DMS114 treated with DMSO at 0.1 percent for 48 hours (cell line): ENCODE measurements around the gene HMGXB3.

Experiments used
- DNase-seq: peaks from one replicate; lab custom pipeline; 2025; ENCODE audit not compliant: unreplicated experiment; lab: John Stamatoyannopoulos, UW

Gene HMGXB3

GRCh38 chr5:150066436-150066835 lies 65.9 kb downstream of the HMGXB3 start:
- no peak for DNase-seq

DNA sequence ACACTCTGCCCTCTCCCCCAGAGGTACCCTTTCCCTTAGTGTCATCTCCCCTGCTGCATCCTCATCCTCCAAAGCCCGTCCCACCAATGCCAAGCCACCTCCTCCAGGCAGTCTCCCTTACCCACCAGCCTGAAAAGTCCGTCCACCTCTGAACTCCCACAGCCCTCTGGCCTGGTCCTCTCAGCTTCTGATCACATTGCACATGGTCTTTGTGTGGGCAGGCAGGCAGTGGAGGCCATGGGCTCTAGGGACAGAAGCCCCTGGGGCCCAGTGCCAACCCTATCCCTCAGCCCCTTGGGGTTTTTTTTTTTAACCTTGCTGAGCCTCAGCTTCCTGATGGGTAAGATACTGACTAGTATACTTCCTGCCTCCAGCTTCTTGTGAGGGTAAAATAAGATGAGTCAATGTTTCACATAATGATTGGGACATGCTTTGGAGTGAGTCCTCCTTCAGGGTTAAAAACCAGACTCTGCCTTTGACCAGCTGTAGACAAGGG lies 66.4 kb downstream of the HMGXB3 start:
- DNase-seq, result no peak

DNA sequence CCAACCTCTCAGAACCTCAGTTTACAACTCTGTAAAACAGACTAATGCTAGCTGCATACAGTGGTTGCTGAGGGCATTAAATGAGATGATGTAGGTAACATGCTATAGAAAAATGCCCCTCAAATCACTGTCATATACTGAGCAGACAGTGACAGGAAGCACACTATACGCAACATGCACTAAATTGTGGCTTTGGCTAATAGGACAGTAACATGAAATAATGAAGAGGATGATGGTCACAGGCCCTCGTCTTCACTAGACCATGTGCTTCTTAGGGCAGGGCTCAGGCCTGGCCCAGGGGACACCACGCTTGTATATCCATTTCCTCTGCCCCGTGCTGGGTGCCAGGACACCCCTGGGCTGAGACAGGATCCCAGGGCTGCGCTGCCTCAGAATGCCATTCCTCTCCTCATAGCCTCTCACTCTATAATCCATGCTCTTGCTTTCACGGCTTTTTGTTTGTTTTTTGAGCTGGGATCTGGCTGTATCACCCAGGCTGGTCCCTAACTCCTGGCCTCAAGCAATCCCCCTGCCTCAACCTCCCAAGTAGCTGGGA lies 66.9 kb downstream of the HMGXB3 start:
- no peak for DNase-seq

DNA sequence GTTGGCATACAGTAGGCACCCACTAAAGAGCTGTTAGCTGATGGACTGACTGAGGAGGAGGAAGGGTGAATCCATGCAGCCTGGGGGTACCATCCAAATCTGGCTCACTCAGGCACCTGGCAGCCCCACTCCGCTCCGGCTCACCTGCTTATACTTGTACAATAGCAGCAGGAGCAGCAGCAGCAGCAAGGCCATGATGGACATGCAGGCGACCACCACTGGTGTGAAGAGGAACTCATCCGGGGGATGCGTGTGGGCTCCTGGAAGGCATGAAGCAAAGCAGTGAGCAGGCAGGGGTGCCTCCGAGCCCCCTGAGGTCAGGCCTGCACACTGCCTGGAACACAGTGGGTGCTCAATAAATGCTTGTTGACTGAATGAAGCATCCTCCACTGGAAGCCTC lies 67.5 kb downstream of the HMGXB3 start:
- DNase-seq, result no peak

- no peak for DNase-seq
Observed at GRCh38 chr5:150068472-150068871, 67.9 kb downstream of the HMGXB3 start.

DNA sequence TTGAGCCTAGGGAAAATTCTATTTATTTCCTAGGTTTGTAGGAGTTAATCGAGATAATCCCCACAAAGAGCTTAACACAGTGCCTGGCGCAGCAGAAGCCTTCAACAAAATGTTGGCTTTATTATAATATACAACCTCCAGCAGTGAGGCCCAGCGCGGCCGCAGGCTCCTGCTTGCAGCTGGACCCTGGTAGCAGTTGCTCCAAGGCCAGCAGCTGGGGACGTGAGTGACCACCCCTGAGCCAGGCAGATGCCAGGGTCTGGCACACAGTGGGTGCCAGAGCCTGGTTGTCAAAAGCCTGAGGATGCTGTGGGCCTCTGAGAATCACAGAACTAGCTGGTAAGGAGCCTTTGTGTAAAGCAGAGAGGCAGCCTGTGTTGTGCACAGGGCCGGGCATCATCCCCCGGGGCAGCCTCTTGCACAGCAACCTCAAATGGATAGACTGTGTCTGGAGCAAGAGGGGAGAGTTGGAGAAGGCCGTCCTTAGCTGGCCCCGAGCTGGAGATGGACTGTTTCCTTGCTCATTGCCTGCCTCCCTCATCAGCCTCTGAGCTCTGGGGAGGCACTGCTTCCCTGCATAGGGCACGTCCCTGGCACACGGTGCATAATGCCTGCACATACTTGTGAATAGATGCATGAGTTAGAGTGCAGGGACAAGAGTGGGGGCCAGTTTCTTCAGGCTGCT lies 68.6 kb downstream of the HMGXB3 start:
- no peak for DNase-seq

GRCh38 chr5:150069672-150070627 lies 69.4 kb downstream of the HMGXB3 start:
- DNase-seq, result no peak

- no peak for DNase-seq
Observed at GRCh38 chr5:150070821-150071220, 70.3 kb downstream of the HMGXB3 start.

DNA sequence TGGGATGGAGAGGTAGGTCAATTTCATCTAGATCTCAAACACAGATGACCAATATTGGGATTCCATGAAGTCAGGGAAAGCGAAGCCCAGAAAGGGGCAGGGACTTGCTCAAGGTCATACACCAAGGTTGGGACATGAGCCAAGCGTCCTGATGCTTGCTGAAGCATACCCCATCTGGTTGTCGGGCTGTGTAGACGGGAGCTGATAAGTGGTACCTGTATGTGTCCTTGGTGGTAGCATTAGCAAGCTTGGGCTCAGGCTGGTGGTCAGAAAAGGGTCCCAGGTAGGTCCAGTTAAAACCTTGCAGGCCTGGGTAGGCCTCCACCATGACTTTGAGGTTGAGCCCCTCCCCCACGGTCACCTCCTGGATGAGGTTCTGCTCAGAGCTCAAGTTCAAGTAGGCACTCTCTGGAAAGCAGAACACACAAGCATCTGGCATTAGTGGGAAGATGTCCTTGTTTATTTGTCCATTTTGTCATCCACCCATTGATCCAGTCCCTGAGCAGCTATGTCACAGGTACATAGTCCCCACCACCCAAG lies 72.6 kb downstream of the HMGXB3 start:
- no peak for DNase-seq

- DNase-seq, result no peak
Observed at GRCh38 chr5:150073677-150074076, 73.1 kb downstream of the HMGXB3 start.

GRCh38 chr5:150075233-150075632 lies 74.7 kb downstream of the HMGXB3 start:
- DNase-seq, result no peak

DNA sequence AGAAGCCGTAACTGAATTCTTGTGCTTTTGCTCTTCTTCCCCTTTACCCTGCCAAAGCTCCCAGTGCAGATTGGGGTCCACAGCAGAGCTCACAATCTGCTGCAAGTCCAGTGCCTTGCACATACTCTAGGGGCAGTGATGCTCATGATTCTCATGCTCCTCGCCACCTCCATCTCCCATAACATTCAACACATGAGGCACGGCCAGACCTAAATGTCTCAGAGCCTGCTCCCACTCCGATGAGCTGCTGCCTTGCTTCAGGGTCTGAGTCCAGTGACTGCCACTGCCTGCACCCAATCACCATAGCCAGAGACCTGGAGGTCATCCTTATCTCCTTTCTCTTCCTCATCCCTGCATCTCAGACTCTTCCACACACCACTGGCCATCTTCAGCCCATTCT lies 75.3 kb downstream of the HMGXB3 start:
- no peak for DNase-seq

- no peak for DNase-seq
Observed at GRCh38 chr5:150077060-150077459, 76.5 kb downstream of the HMGXB3 start.

- no peak for DNase-seq
Observed at GRCh38 chr5:150077996-150078801, 77.7 kb downstream of the HMGXB3 start.

DNA sequence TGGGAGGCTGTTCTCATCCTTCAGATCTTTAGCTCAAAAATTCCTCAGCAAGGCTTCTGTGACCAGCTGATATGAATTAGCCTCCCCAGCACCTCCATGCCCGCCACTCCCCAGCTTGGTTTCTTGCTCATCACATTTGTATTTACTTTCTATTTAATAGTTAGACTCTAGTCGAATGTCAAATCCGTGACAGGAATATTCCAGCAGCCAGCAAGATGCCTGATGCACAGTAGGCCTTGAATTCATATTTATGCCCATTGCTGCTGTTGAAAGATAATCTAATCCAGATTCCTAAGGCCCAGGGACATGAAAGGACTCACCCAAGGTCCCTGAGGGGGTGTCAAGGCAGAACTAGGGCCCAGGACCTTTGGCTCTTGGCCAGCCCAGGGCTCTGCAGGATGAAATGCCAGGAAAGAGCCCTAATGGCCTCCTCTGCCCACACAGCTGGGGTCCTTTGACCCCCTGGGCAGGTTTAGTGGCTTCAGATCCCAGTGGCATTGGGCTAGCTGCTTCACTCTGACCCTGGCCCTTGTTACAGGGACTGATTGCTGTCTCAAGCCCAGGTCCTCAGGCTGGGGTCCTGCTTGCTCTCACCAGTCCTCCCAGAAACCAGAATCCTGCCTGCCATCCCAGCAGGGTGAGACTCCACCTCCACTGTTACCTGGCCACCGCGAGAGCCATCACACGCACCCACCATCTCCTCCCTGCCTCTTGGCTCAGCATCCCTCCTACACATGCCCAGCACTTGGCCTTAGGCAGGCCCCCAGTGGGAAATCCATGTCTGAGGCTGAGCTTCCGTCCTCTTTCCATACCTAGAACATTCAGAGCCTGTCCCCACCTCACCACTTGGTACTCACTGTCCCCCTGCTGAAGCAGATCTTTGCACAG lies 78.5 kb downstream of the HMGXB3 start:
- DNase-seq, result no peak

DNA sequence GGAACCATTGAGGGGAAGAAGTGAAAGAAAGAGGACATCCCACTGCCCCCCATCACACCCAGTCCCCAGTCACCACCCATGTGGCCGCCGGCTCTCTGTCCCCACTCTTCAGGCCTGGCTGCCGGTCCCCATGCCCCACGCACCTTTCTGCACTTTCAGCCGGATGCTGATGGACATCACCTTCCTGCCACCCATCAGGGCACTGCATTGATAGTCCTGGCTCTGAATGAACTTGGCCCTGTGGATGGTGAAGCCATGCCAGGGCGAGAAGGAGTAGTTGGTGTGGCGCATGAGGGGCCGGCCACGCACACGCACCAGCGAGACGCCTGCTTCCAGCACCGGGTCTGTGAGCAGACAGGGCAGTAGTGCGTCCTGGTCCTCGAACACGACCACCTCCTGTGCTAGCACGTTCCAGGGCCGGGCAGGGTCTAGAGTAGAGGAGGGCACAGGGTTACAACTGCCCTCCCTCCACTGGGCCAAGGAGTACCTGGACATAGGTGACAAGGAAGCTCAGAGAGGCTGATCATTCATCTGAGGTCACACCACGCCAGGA lies 79.4 kb downstream of the HMGXB3 start:
- no peak for DNase-seq

DNA sequence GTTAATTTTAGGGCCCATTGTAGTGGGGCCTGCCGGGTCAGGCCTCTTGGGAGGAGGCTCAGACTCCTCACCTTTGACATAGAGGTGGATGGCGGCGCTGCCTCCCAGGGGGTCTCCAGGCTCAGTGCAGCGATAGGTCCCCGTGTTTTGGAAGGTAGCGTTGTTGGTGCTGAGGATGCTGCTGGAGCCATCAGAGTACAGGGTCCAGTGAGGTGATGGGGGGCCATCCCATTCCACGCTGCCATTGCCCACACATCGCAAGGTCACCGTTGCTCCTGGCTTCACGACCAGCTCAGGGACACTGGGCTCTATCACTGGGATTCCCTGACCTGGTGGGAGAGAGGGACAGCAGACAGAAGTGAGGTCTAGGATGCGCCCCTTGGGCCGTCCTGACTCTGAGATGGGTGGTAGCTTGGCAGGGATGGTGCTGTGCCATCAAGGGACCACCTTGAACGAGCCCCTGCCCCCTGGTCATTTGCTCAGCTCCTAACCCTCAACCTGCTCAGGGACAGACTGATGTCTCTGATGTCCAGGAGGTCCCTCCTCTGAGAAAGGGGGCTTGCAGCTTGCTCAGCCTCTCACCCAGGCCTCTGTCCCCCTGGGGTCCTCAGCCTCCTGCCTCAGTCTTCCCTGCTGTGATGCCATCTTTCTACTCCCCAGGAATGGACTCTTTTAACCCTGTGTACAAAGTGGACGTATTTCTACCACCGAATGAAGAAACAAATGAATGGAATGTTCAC lies 80.3 kb downstream of the HMGXB3 start:
- DNase-seq, result no peak

DNA sequence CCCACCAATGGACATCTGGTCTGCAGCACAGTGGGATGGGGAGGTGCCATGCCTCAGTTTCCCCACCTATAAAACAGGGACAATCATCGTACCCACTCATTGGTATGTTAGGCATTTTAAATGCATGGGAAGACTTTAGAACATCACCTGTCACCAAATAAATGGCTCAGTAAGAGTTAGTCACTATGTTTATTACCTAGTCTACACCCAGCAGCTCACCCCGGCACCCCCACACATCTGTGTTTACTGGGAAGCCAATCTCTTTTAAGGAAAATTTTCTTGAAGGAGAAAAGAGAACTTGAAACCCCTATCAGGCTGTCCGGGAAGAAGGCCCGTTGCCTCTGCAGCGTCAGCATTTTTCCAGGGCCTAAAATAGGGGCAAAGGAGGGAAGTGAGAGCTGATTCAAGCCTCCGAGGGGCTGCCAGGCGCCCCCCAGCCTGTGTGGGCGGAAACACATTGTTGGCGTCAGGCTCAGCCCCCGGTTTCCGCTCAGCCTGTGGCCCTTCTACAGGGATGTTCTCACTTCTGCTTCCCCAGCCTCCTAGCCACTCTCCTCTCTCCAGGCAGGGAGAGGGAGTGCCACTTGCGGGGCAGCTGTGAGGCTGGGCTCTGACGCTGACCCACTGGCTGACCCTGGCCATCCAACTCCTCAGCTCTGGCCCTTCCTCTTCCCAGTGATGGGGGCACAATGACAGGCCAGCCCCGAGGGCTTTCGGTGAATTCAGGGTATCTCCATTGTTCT lies 81.2 kb downstream of the HMGXB3 start:
- no peak for DNase-seq
